AG08395 (cell line): ENCODE results near the gene ANXA8L1.
A peak's percentile ranks its signal among the peaks of the same experiment; 100 is the strongest.
"Not testable (repeated sequence)": the region's sequence is repeated elsewhere in the genome, so short reads cannot be mapped to it uniquely, and the experiment has no call there.

ENCODE experiments used
- DNase-seq: peaks from one replicate; pipeline ENCODE4 v3.0.0; 2012; ENCODE audit warnings: mixed read lengths, low spot score

Gene ANXA8L1

DNA sequence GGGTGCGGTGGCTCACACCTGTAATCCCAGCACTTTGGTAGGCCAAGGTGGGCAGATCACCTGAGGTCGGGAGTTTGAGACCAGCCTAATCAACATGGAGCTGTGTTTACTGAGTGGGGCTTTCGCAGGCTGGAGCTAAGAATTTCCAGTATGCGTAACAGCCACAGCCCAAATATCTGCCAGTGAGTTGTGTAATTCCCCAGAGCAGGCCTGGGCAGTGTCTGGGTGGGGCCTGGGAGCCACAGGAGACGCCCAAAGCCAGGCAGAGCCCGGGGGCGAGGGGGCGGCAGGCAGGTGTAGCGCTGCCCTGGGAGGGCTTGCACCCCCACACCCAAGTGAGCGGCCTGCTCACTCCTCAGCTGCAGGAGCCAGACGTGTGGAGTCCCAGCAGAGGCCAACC, at the start of gene ANXA8L1:
Gene ANXA8L1 (plus strand): TSS at position 371 of the 400 bp plus-strand sequence. CDS start 76 bp downstream, outside the sequence.
- DNase-seq = not testable (repeated sequence)

DNA sequence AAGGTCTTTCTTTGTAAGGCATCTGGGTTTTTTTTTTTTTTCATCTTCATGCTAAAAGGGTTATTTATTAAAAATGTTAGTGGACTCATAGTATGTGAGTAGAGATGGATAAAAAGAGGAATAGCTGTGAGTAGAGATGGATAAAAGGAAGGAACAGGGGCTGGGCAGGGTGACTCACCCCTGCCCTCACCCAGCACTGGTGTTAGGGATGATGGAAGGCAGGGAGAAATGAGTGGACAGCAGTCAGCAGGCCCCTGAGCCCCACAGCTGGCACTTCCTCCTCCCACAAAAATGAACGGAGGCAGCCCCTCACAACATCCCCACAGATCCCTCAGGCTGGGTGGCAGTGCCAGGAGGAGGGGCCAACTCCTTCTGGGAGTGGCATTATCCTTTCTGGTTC, 49.5 kb upstream of the ANXA8L1 start:
- DNase-seq = no peak

DNA sequence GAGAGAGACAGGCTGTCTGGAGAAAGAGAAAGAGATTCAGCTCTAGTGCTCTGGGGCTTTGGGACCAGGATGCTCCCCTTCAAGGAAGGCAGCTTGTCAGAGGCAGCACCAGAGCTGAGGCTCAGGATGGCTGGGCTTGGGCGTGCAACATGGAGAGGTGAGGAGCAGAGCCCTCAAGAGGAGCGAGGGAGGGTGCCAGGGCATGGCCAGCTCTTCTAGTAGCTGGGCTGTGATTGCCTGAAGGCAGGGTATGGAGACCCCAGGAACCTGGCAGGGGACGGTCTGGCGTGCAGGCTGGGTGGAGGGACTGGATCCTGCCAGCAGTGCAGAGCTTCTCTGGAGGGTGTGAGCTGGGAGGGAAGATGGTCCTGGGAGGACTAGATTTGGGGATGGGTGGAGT, 48.6 kb upstream of the ANXA8L1 start:
- DNase-seq = no peak

DNA sequence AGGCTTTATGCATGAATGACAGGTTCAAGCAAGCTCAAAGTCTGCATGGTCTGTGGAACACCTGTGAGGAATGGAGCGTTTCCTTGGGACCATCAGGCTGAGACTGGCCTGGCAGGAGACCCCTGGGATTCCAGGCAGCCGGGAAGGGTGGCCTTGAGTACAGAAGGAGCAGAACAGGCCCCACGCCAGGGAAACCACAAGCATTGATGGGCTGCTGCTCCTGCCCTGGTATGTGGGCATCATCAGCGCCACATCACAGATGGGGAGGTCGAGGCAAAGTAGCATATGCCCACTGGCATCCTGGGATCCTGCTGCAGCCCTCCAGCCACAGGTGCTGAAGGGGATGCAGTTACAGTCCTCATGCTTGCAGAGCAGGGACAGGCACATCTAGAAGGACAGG, 47.9 kb upstream of the ANXA8L1 start:
- no peak for DNase-seq

DNA sequence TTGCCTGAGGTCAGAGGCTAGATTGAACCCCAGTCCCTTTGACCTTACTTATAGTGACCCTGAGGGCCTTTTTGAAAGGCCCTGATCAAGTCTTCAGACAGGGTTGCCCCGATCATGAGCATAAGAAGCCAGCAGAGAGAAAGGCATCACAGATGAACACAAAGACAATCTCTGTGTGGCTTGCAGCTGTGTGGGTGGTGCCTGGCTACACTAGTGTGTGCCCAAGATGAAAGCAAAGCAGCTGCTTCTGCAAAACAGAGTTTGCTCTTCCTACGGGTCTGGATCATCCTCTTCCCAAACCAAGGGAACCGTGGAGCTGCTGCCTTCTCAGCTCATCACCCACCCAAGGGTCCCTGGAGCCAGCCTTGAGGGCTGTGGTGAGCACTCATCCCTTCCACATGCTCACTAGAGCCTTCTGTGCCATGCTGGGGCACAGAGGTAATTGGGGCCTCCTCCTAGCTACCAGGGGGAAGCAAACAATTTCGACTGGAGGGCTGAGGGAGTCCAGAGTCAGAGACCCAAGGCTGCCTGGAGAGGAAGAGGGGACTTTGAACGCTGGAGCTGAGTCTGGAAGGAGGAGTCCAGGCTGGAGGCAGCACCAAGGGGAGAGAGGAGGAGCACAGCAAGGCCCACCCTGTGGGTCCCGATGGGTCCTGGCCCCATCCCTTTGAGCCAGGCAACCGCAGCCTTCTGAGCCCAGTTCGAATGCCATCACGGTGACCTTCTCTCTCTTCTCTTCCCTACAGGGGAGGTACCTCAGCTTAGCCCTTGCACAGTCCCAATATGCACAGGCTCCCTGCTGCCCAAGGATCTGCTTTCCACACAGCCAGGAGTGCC, 46.5 kb upstream of the ANXA8L1 start:
- DNase-seq = no peak

GRCh38 chr10:46329690-46330016, 45.9 kb upstream of the ANXA8L1 start:
- DNase-seq = no peak

GRCh38 chr10:46330894-46331293, 44.7 kb upstream of the ANXA8L1 start:
- DNase-seq = no peak

DNA sequence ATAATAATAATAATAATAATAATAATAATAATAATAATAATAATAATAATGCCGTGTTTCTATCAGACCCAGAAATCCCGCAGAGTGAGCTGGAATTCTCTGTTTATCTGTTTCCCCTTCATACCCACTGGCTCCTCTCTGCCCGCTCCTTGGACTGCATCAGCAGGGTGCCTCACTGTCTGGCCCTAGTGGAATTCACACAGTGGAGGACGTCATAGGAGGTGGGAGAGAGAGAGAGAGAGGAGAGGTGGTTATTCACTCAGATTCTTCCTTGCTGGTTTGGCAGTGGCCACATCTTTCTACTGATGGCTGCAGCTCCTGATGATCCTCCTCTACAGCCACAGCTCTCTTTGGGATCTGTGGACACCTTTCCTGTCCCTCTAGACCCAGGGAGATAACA, 10.1 kb upstream of the ANXA8L1 start:
- DNase-seq = not testable (repeated sequence)

- not testable (repeated sequence) for DNase-seq
Measured at GRCh38 chr10:46367209-46367608, 8.4 kb upstream of the ANXA8L1 start.

GRCh38 chr10:46367666-46368240, 7.8 kb upstream of the ANXA8L1 start:
- not testable (repeated sequence) for DNase-seq

- DNase-seq = not testable (repeated sequence)
Measured at GRCh38 chr10:46368956-46369355, 6.6 kb upstream of the ANXA8L1 start.

- not testable (repeated sequence) for DNase-seq
Measured at GRCh38 chr10:46374410-46374809, 1.2 kb upstream of the ANXA8L1 start.

- not testable (repeated sequence) for DNase-seq
Measured at GRCh38 chr10:46377022-46377421, 1.4 kb downstream of the ANXA8L1 start.

DNA sequence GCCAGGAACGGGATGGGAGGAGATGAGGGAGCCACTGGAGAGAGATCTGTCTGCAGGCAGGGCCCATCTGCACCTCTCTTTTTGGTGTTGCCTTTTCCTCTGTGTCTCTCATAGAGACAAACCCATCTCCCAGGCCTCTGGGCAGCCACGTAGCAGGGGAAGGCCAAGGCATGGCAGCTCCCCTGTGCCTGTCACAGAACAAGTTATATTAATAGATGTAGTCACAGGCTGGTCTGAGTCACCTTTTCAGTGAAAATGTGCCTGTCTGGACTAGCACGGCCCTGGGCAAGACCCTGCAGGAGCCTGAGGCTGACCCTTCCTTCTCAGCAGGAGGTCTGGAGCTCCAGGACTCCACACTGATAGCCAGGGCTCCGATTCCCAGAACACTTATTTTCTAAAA, 2.1 kb downstream of the ANXA8L1 start:
- DNase-seq = not testable (repeated sequence)

GRCh38 chr10:46378108-46378507, 2.5 kb downstream of the ANXA8L1 start:
- DNase-seq = not testable (repeated sequence)

DNA sequence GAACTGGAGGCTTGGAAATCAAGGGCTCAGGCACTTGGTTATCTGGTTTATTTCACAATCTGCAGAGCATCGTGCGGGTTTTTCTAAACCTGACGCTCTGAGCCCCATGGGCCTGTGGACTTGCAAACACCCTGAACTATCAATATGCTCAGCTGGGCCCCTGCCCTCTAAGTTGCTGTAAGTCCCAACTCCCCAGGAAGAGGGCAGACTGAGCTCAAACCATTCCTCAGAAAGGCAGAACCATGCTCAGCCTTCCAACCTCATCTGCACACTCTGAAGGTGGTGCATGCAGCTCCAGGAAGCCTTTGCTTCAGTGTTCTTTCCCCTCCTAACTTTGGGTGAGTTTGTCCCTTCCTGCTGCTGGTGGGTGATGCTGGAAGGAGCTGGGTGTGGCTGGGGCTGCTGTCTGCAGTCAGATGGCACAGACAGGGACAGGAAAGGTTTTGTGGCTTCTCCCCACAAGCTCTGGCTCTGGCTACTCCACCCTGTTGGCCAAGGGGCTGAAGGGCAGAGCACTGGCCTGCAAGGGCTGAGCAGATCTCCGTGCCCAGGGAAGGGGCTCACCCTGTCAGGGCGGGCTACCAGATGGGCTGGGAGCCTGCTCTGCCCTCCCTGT, 3.8 kb downstream of the ANXA8L1 start:
- not testable (repeated sequence) for DNase-seq

DNA sequence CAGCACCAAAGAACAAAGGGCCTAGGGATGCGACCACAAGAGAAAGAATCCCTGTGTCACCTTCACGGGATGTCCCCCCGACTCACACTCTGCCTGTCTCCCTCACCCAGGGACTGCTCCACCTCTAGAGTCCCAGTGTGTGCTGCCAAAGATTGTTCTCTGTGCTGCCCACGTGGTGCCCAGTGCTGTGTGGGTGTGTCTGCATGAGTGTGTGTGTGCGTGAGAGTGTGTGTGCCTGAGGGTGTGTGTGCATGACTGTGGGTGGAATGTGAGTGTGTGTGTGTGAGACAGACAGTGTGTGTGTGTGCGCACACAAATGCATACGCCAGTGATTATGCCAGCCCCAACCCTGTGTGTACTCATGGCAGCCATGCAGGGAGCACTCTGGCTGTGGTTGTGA, 10.3 kb downstream of the ANXA8L1 start:
- DNase-seq = not testable (repeated sequence)

DNA sequence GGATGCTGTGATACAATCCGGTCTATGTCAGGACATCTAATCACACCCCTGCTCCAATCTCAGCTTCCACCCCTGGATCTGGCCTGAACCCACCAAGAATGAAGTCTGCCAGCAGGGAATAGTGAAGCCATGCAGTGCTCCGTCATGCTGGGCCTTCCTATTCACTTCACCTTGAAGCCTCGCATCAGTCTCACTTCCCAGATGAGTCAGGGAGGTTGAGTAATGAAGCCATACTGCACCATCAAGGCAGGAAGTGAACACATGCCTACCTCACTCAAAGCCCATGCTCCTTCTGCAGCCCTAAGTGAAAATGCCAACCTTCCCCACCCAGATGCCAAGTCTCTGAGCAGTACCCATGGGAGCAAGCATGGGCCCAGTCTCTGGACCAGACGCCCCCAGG, 11.1 kb downstream of the ANXA8L1 start:
- not testable (repeated sequence) for DNase-seq

DNA sequence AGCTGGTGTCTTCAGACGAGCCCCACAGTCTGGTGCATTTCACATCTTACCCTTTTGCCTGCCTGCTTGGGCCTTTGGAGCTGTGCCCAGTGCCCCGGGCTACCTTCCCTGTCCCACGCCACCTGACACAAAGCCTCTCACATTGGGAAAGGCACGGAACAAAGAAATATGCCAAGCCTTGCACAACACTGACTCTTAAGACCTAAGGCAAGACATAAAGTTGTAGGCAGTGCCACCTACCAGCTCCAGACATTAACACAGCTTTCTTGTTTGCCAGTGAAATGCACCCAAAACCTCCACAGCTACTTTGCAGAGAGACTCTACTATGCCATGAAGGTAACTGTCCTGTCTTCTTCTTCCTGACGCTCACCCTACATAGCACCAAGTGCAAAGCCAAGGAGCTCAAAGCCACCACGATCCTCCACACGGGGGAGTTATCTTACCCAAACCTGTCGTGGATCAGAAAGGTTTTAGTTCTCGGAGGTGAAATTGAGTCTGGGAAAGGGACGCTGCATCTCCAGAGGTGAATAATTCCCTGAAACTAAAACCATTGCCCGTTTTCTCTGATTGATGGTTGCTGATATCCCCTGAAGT, 11.8 kb downstream of the ANXA8L1 start:
- not testable (repeated sequence) for DNase-seq

DNA sequence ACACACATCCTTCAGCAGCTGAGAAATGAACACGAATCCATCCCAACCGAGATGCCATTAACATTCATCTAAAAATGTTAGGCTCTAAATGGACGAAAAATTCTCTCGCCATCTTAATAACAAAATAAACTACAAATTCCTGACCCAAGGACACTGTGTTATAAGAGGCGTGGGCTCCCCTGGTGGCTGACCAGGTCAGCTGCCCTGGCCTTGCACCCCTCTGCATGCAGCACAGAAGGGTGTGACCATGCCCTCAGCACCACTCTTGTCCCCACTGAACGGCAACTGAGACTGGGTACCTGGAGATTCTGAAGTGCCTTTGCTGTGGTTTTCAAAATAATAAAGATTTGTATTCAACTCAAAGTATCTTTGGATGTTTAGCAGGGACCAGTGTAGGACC, 15.8 kb downstream of the ANXA8L1 start:
- not testable (repeated sequence) for DNase-seq

DNA sequence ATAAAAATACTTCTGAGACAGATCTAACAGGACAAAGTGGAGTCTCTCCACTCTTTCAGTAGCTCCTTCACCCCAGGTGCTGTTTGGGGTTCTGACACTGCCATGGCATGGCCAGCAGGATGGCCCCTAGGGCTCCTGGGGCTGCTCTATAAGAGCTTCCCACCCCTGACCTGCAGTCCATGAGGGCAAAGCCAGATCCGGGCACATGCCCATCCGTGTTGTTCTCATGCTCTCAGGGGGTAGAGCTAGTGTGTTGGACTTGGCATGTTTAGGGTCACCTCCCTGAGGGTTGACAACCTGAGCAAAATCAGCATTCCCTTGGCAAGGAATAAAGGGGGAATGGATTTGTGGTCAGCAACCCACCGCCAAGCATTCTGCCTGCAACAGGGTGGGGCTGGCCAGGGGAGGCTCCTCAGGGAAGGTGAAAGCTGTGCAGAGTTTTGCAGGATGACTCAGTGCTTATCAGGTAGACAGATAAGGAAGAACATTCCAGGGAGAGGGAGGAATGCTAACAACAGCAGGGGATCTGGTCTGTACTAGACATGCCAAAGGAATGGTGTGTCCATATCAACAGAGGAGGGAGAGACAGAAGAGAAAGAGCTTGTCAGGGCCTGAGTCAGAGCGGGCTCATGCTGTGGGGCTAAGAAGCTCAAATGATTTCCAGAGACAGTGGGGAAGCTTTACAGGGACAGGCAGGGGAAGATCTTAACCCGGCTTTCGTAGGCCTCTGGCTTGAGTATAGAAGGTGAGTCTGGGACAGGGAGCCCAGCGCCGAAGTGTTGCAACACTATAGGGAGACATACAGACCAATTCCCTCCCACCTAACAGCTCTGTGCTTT, 21.1 kb downstream of the ANXA8L1 start:
- DNase-seq = peak; percentile 4

DNA sequence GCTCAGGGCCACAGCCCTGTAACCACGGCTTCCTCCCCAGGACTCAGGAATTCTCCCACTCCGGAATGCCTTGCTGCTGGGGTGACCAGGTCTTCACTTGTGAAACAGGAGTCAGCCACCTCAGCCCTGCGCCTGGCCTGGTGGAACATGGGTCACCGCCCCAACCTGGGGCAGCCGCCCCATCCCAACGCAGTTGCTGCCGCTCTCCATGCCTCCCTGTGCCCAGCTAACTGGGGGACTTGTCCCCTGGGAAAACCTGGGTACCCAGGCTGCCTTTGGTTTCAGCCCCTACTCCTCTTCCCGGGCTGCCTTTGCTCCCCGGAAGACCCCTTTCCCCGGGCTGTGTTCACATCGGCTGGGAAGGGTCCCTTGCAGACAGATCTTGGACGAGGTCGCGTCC, 22.2 kb downstream of the ANXA8L1 start:
- DNase-seq = not testable (repeated sequence)
